Measurements from ENCODE around the gene CFAP53. TPM values are rescaled to one million over a fixed set of nuclear protein-coding genes. Genes with fewer than 3 reads are reported as not detected.
A peak's percentile ranks its signal among the peaks of the same experiment; 100 is the strongest.

CFAP53 gene, protein sequence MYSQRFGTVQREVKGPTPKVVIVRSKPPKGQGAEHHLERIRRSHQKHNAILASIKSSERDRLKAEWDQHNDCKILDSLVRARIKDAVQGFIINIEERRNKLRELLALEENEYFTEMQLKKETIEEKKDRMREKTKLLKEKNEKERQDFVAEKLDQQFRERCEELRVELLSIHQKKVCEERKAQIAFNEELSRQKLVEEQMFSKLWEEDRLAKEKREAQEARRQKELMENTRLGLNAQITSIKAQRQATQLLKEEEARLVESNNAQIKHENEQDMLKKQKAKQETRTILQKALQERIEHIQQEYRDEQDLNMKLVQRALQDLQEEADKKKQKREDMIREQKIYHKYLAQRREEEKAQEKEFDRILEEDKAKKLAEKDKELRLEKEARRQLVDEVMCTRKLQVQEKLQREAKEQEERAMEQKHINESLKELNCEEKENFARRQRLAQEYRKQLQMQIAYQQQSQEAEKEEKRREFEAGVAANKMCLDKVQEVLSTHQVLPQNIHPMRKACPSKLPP
- 0.19 TPM for polyA plus RNA-seq (2013, experiment 1 of 2)
- polyA plus RNA-seq (2013, experiment 2 of 2), result 0.22 TPM

- no peak within 1 kb of the TSS for H2BK5ac ChIP-seq (ENCODE audit: low read depth, low read length, poor library complexity, severe bottlenecking)
- peaks cover 6% of the 10 kb centered on the region for H3K4me1 ChIP-seq (ENCODE audit: control insufficient read depth, insufficient read depth, low read depth, low read length)
- no peak within 1 kb of the TSS for H2BK120ac ChIP-seq (ENCODE audit: low read depth, low read length)
- no peak within 1 kb of the TSS for H2BK15ac ChIP-seq (ENCODE audit: low read depth, poor library complexity, severe bottlenecking)
- DNase-seq, result peak; percentile 89
- peak within 1 kb of the TSS; percentile 20 for H2AFZ ChIP-seq (ENCODE audit: low read depth, low read length)
- H3K18ac ChIP-seq (ENCODE audit: low read depth in 1 of 2, low read length in 2 of 2), result peak within 1 kb of the TSS in 1 of 2 experiments; percentile 80
- WGBS, result 2% methylated on average over 27 of the region's 37 CpGs
- no peak within 1 kb of the TSS for H2BK12ac ChIP-seq (ENCODE audit: low read length in 2 of 2)
- H3K9me3 ChIP-seq (ENCODE audit: control insufficient read depth, low read length), result no peaks in the 10 kb centered on the region
- no peak within 1 kb of the TSS for H2AK5ac ChIP-seq (ENCODE audit: low read length, severe bottlenecking)
- H3K27me3 ChIP-seq (ENCODE audit: control insufficient read depth in 1 of 2, insufficient read depth in 1 of 2, low read length in 2 of 2), result no peaks in the 10 kb centered on the region
- H3K14ac ChIP-seq (ENCODE audit: low read length in 2 of 2), result no peak within 1 kb of the TSS
- H3K79me1 ChIP-seq (replicated peaks; ENCODE audit: low read length, poor library complexity, severe bottlenecking), result peaks cover 11% of the 10 kb centered on the region
- H3K4ac ChIP-seq (ENCODE audit: low read depth in 1 of 2, low read length in 2 of 2), result peak within 1 kb of the TSS in 1 of 2 experiments; percentile 64
- peak within 1 kb of the TSS; percentile 76 for H4K8ac ChIP-seq (ENCODE audit: low read length)
- no peak within 1 kb of the TSS for H3K23ac ChIP-seq (ENCODE audit: low read length in 2 of 2)
- H3K4me3 ChIP-seq (ENCODE audit: insufficient read depth in 1 of 2, low read depth in 1 of 2, low read length in 2 of 2), result peak within 1 kb of the TSS; percentile 74 to 94
- H3K4me2 ChIP-seq (ENCODE audit: low read length, poor library complexity, severe bottlenecking), result peak within 1 kb of the TSS; percentile 65
- H3K27ac ChIP-seq (ENCODE audit: low read length, poor library complexity, severe bottlenecking), result no peak within 1 kb of the TSS
- peak within 1 kb of the TSS; percentile 31 for H4K91ac ChIP-seq (ENCODE audit: low read length)
- H3K36me3 ChIP-seq (ENCODE audit: control insufficient read depth in 1 of 2, insufficient read depth in 2 of 2, low read depth in 1 of 2, low read length in 2 of 2), result peaks cover 20 to 26% of the 10 kb centered on the region in 2 experiments
- H3K9ac ChIP-seq (ENCODE audit: low read length), result peak within 1 kb of the TSS; percentile 93
These were observed at the start of gene CFAP53 for GRCh38 chr18:50266248-50266704. TSS of gene CFAP53 (minus strand) at chr18:50266495. CDS start at chr18:50266404, 91 bp downstream.

DNA sequence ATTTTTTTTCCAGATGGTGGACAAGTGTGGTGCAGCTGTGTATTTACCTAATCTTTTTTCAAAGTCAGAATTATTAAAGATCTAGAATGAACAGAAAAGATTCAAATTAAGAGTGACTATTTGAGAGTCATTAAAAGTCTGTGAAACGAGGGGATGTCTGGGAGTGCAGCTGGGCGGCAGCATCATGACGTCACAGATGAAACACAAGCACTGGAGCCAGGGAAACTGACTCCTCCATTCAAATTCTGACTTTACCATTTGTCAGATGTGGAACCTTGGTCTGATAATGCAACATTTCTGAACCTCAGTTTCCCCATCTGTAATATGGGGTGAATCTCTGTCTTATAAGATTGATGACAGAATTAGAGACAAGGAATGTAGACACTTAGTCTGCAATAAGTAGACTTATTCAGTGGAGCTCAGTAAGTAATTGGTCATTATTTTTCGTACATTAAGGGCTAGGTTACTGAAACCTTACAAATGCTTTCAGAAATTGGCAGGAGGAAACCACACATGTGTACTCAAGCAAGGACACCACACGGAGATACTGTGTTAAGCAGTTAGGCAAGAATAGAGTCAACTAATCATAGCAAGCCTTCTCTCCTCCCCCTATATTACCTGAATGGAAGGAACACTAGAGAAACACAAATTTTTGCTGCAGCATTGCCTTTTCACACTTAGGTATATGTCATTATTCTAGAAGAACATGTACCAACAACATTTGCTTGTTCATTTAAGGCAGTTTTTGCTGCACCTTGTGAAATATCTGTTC is 49.0 kb upstream of the CFAP53 start:
- H2BK5ac ChIP-seq (ENCODE audit: low read depth, low read length, poor library complexity, severe bottlenecking), result no peak overlapping the region
- H3K4me1 ChIP-seq (ENCODE audit: control insufficient read depth, insufficient read depth, low read depth, low read length), result no peaks in the 10 kb centered on the region
- H2BK12ac ChIP-seq (ENCODE audit: low read length in 2 of 2), result no peak overlapping the region
- no peaks in the 10 kb centered on the region for H3K9me3 ChIP-seq (ENCODE audit: control insufficient read depth, low read length)
- no peak overlapping the region for H2BK120ac ChIP-seq (ENCODE audit: low read depth, low read length)
- H3K4me2 ChIP-seq (ENCODE audit: low read length, poor library complexity, severe bottlenecking), result no peak overlapping the region
- H3K27me3 ChIP-seq (ENCODE audit: control insufficient read depth in 1 of 2, insufficient read depth in 1 of 2, low read length in 2 of 2), result peaks cover 0 to 16% of the 10 kb centered on the region in 2 experiments
- no peak overlapping the region for H3K14ac ChIP-seq (ENCODE audit: low read length in 2 of 2)
- H3K23ac ChIP-seq (ENCODE audit: low read length in 2 of 2), result no peak overlapping the region
- DNase-seq, result no peak
- H3K18ac ChIP-seq (ENCODE audit: low read depth in 1 of 2, low read length in 2 of 2), result no peak overlapping the region
- no peak overlapping the region for H4K91ac ChIP-seq (ENCODE audit: low read length)
- H3K36me3 ChIP-seq (ENCODE audit: control insufficient read depth in 1 of 2, insufficient read depth in 2 of 2, low read depth in 1 of 2, low read length in 2 of 2), result no peaks in the 10 kb centered on the region
- 62% methylated on average over 5 of the region's 5 CpGs for WGBS
- no peak overlapping the region for H3K27ac ChIP-seq (ENCODE audit: low read length, poor library complexity, severe bottlenecking)
- no peak overlapping the region for H2AFZ ChIP-seq (ENCODE audit: low read depth, low read length)
- H2BK15ac ChIP-seq (ENCODE audit: low read depth, poor library complexity, severe bottlenecking), result no peak overlapping the region
- H3K4ac ChIP-seq (ENCODE audit: low read depth in 1 of 2, low read length in 2 of 2), result no peak overlapping the region
- H3K4me3 ChIP-seq (ENCODE audit: insufficient read depth in 1 of 2, low read depth in 1 of 2, low read length in 2 of 2), result no peak overlapping the region
- H2AK5ac ChIP-seq (ENCODE audit: low read length, severe bottlenecking), result no peak overlapping the region
- H4K8ac ChIP-seq (ENCODE audit: low read length), result no peak overlapping the region
- no peak overlapping the region for H3K9ac ChIP-seq (ENCODE audit: low read length)
- H3K79me1 ChIP-seq (replicated peaks; ENCODE audit: low read length, poor library complexity, severe bottlenecking), result no peaks in the 10 kb centered on the region

GRCh38 chr18:50313873-50314460 is 47.7 kb upstream of the CFAP53 start:
- Histone ChIP-seq H3K4me1 (ENCODE audit: control insufficient read depth, insufficient read depth, low read depth, low read length) (no peaks in the 10 kb centered on the region), H3K23ac (ENCODE audit: low read length in 2 of 2) (no peak overlapping the region), H3K4me3 (ENCODE audit: insufficient read depth in 1 of 2, low read depth in 1 of 2, low read length in 2 of 2) (no peak overlapping the region), H3K27me3 (ENCODE audit: control insufficient read depth in 1 of 2, insufficient read depth in 1 of 2, low read length in 2 of 2) (peaks cover 0 to 16% of the 10 kb centered on the region in 2 experiments), H3K4me2 (ENCODE audit: low read length, poor library complexity, severe bottlenecking) (no peak overlapping the region), H2BK120ac (ENCODE audit: low read depth, low read length) (no peak overlapping the region), H2BK5ac (ENCODE audit: low read depth, low read length, poor library complexity, severe bottlenecking) (no peak overlapping the region), H3K18ac (ENCODE audit: low read depth in 1 of 2, low read length in 2 of 2) (no peak overlapping the region), H3K79me1 (replicated peaks; ENCODE audit: low read length, poor library complexity, severe bottlenecking) (no peaks in the 10 kb centered on the region), H2AFZ (ENCODE audit: low read depth, low read length) (no peak overlapping the region), H2BK12ac (ENCODE audit: low read length in 2 of 2) (no peak overlapping the region), H3K4ac (ENCODE audit: low read depth in 1 of 2, low read length in 2 of 2) (no peak overlapping the region), H3K36me3 (ENCODE audit: control insufficient read depth in 1 of 2, insufficient read depth in 2 of 2, low read depth in 1 of 2, low read length in 2 of 2) (no peaks in the 10 kb centered on the region), H3K14ac (ENCODE audit: low read length in 2 of 2) (no peak overlapping the region), H4K91ac (ENCODE audit: low read length) (no peak overlapping the region), H3K27ac (ENCODE audit: low read length, poor library complexity, severe bottlenecking) (no peak overlapping the region), H4K8ac (ENCODE audit: low read length) (no peak overlapping the region), H2BK15ac (ENCODE audit: low read depth, poor library complexity, severe bottlenecking) (no peak overlapping the region), H2AK5ac (ENCODE audit: low read length, severe bottlenecking) (no peak overlapping the region), H3K9ac (ENCODE audit: low read length) (no peak overlapping the region), H3K9me3 (ENCODE audit: control insufficient read depth, low read length) (no peaks in the 10 kb centered on the region)
- no peak for DNase-seq
- WGBS, result 78% methylated on average over 1 of the region's 2 CpGs

Data from mesenchymal stem cell (in vitro differentiated cells and primary cell).